ENCODE measurements around the gene SLC9B2. TPM values are rescaled to one million over a fixed set of nuclear protein-coding genes. Genes with fewer than 3 reads are reported as not detected.

SLC9B2 gene
- total and polyA plus RNA-seq, 10 of the 15 experiments (the other 5 are each of a cell fraction or from before 2014, with no cell fraction given), result 8.9 to 32.5 (median 25.3) TPM

GRCh38 chr4:103092245-103092644, 15.7 kb upstream of the SLC9B2 start:
- Histone ChIP-seq H3K9ac (ENCODE audit: control insufficient read depth, insufficient read depth, low read length) (no peak overlapping the region), H3K79me2 (ENCODE audit: control insufficient read depth, insufficient read depth, low read length) (no peaks in the 10 kb centered on the region), H3K27ac (ENCODE audit: control insufficient read depth, insufficient read depth) (peak overlapping the region; percentile 27), H3K36me3 (ENCODE audit: control insufficient read depth in 2 of 2, insufficient read depth in 2 of 2, low read length in 1 of 2) (no peaks in the 10 kb centered on the region; a peak in 2 of 4 replicates), H4K20me1 (ENCODE audit: control insufficient read depth, insufficient read depth) (no peaks in the 10 kb centered on the region), H3K27me3 (replicated peaks in 1 of 2; ENCODE audit: control insufficient read depth in 2 of 2, insufficient read depth in 2 of 2, low read length in 1 of 2) (no peaks in the 10 kb centered on the region), H3K4me3 (peak overlapping the region; percentile 16; the same call in 1 of the 2 replicates), H2AFZ (ENCODE audit: control insufficient read depth, low read depth, low read length) (peak overlapping the region; percentile 76), H3K9me3 (replicated peaks; ENCODE audit: control insufficient read depth, insufficient read depth, low read length) (no peaks in the 10 kb centered on the region), H3K4me1 (ENCODE audit: control insufficient read depth, insufficient read depth, low read length) (peaks cover 6% of the 10 kb centered on the region; the same call in 1 of the 2 replicates), H3K4me2 (ENCODE audit: control insufficient read depth, insufficient read depth) (peak overlapping the region; percentile 50)
- in situ Hi-C loops (cut with MboI), result loop anchor here (10.0 kb wide), 1 partner anchor 467 kb away; no protein-coding TSS in a partner anchor
- POLR2A ChIA-PET, result interaction anchor here (1.4 kb wide), 1 partner anchor 49 kb away, joined by 4 read pairs; no protein-coding TSS in a partner anchor
- FAIRE-seq, result no peak
- no peak for TF ChIP-seq TCF12 (IDR thresholded peaks at IDR 0.05; ENCODE audit: low read depth, low read length)
- TF ChIP-seq RAD51 (IDR thresholded peaks at IDR 0.05), result no peak
- no peak for TF ChIP-seq PAX8 (IDR thresholded peaks at IDR 0.05)
- TF ChIP-seq SUZ12 (IDR thresholded peaks at IDR 0.05; ENCODE audit: unreplicated experiment), result no peak
- no peak for TF ChIP-seq YY1 (IDR thresholded peaks at IDR 0.05; ENCODE audit: low read depth, low read length)
- no peak for TF ChIP-seq CBX3 (IDR thresholded peaks at IDR 0.05; ENCODE audit: borderline replicate concordance, low read depth)
- no peak for TF ChIP-seq KDM1A (IDR thresholded peaks at IDR 0.05; ENCODE audit: borderline replicate concordance)
- TF ChIP-seq KAT2A (conservative IDR thresholded peaks at IDR 0.05; ENCODE audit: control insufficient read depth, low read depth, low read length), result no peak
- no peak for TF ChIP-seq JUND (IDR thresholded peaks at IDR 0.05; ENCODE audit: low read depth, low read length)
- TF ChIP-seq ZNF592 (IDR thresholded peaks at IDR 0.05), result no peak
- no peak for TF ChIP-seq SMC3 (IDR thresholded peaks at IDR 0.05; ENCODE audit: borderline replicate concordance, low read length)
- no peak for TF ChIP-seq ZZZ3 (IDR thresholded peaks at IDR 0.05; ENCODE audit: control insufficient read depth, insufficient read length, low read depth)
- TF ChIP-seq POLR2AphosphoS5 (IDR thresholded peaks at IDR 0.05; ENCODE audit: low read length), result no peak
- peak; percentile 59 for ATAC-seq
- SMC1A ChIA-PET (ENCODE audit: uncharacterized antibody, unreplicated experiment), result interaction anchor here (0.7 to 9.1 kb wide), 38 partner anchors 9 to 747 kb away, joined by 3 to 98 read pairs (median 6); partner anchors contain the start of genes BDH2, SLC39A8, SLC9B2 and UBE2D3
- BruUV-seq (replicated peaks), result no TSS peak
- DNase-seq (ENCODE audit: low read depth, low spot score), result no peak
- RAD21 ChIA-PET (ENCODE audit: unreplicated experiment), result interaction anchor here (0.9 to 6.0 kb wide), 23 partner anchors 8 to 694 kb away, joined by 3 to 69 read pairs (median 5); partner anchors contain the start of gene SLC9B2
- CTCF ChIA-PET, result interaction anchor here (0.6 to 11.9 kb wide), 46 partner anchors 9 to 664 kb away, joined by 3 to 179 read pairs (median 6); partner anchors contain the start of genes BDH2, SLC9B1 and SLC9B2
- intact Hi-C loops (cut with micrococcal nuclease; ENCODE audit: unreplicated experiment), result loop anchor here (5.0 to 10.0 kb wide), 3 partner anchors 407 to 660 kb away; no protein-coding TSS in a partner anchor
